HG03571 (cell line): ENCODE results near the gene GRM1.

ENCODE experiments used
- ATAC-seq: cut with Tn5 transposase; IDR thresholded peaks from one replicate; pipeline ENCODE4 v1.9.1; 2021; ENCODE audit not compliant: unreplicated experiment

The GRM1 gene

DNA sequence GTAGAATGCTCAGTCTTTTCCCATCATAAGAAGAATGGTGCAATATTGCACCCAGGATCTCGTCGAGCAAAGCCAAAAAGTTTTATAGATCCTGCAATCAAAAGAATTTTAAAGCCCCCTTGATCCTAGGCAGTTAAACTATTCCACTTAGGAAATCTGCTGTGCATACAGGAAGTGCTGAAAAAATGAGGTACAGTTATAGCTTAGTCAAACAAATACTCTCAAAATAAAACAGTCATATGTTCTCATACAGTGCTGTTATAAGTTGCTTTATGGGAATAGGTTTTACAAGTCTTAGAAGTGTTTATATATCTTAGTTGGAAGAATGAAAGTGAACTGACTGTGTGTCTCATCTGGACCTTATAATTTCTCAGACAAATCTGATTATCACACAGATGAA lies 282.2 kb downstream of the GRM1 start:
- ATAC-seq = no peak

DNA sequence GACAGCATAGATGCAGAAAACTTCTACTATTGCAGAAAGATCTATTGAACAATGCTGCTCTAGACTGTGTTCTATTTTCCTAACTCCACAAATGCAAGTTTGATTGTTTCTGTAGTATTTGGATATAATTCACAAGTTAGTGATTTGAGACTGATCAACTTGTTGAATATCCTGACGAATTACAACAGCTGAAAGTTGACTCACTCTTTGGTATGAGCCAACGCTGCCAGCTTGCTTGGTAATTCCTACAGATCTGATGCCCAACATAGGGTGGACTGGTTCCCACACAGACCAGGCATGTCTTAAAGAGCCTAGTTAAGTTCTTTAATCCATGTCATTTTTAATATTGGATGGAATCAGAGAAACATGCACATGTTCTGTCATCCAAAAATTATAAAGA lies 283.7 kb downstream of the GRM1 start:
- no peak for ATAC-seq

DNA sequence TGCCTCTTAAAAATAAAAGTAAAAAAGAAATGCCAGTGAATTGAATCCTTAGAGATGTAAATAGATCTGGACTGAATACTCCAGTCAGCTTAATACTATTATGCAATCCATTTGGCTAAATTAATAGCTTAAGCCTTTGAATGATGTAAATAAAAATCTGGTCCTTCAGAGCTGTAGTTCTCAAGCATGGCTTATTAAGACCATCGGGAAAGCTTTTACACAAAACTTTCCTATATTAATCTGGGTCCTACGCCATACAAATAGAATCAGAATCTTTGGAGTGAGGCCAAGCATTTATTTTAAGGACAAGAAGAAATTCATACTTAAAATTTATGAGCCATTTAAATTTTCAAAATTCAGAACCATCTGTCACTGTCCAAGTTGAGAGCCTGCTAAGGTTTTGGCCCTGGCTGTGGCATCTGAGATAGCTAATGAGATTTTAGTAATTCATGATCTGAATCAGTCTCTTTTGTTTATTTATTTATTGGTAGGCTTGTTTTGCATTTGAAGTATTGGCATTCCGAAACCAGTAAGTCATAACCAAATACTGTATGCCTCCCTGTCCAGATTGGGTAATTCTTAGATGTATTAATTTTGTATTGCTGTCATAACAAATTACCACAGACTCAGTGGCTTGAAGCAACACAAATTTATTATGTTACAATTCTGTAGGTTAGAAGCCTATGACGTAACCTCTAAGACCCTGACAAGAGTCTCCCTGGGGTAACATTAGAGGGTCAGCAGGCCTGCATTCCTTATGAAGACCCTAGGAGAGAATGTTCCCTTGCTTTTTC lies 286.7 kb downstream of the GRM1 start:
- no peak for ATAC-seq

DNA sequence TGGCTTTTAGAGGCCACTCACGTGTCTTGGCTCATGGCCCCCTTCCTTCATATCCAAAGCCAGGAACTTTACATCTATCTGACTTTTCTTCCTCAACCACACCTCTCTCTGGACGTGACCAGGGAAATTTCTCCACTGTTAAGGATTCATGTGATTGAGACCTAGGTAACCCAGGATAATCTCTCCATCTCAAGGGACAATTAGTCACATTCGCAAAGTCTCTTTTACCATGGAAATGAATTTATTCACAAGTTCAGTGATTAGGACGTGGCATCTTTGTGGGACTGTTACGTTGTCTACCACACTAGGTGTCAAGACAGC lies 287.3 kb downstream of the GRM1 start:
- no peak for ATAC-seq

DNA sequence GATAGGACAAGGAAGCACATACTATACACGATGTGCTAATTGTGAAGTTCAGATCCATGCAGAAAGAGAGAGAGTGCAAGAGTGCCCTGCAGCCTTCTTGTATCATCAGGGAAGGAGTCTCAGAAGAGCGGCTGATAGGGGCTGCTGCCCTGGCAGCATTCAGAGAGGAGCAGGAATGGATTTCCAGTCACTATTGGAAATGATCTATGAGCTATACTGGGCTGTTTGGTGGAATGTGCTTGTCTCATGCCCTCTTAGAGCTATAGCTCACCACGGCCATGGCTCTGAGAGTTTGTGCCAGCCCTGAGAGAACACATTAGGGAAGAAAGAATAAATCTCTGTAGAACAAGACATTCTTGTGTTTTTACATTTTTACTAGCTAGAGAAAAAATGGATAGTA lies 302.2 kb downstream of the GRM1 start:
- ATAC-seq = no peak

DNA sequence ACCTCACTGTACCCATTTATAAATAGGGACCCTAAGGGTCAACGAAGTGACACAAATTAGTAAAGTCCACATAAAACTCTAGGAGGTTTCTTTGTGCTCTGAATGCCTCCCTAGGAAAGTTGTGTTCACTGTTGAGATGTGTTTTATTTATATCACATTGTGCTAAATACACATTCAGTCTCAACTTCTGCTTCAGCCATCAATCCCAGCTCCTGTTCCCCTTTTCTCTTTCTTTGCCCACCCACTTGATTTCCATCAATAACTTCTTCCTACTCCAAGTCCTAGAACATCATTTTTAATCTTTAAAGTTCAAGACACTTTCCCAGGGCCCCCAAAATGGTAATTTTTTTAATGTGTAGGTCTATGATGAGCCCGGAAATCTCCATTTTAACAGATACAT lies 306.5 kb downstream of the GRM1 start:
- ATAC-seq = no peak

DNA sequence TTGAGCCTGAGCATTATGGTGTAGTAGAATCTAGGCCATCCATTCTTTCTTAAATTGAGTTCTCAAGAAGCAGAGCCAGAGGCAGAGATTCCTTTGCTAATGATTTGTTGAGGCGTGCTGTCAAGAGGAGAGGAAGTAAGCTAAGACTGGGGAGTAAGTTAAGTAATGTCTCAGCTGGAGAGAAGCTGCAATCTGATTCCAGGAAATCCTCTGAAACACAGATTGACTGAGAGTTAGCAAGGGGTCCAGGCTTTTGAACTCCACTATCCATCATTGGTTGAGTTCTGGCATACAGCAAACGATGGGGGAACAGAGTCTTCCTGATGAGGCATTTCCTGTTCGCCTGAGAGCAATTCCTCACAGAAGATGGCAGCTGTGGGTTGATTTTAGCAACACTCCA lies 307.3 kb downstream of the GRM1 start:
- no peak for ATAC-seq

DNA sequence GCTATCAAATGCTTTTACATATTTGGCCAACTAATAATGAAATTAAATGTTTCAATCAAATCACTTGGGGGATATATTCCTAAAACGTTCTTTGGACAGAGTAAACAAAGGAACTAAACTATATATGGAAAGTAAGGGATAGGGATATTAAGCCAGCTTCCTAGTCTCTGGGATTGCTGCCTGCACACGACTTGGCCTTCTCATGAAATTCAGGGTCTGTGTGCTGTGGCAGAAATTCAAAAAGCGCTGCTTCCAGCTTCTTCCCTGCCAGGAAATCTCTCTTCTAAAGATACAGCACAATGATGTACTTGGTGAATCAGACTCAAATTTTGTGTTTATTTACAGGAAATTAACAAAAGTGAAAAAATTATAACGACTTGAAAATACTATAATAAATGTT lies 308.5 kb downstream of the GRM1 start:
- ATAC-seq = no peak

DNA sequence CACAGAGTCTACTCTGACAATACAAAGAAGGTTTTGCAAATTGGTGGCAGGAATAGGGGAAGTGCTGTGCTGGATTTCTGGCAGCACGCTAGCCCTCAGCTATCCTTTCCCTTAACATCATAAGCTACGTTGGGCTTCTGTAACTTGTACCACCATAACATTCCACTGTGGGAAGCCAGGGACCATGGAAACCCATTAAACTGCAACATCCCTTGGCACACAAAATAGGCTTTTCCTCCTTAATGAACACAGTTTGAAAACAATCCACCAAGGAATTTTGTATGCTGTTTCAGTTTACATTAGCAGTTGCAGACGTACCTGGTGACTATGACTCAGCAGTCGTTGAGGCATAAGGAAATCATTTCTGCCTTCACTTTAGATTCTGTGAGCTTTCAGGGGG lies 310.9 kb downstream of the GRM1 start:
- ATAC-seq = no peak

DNA sequence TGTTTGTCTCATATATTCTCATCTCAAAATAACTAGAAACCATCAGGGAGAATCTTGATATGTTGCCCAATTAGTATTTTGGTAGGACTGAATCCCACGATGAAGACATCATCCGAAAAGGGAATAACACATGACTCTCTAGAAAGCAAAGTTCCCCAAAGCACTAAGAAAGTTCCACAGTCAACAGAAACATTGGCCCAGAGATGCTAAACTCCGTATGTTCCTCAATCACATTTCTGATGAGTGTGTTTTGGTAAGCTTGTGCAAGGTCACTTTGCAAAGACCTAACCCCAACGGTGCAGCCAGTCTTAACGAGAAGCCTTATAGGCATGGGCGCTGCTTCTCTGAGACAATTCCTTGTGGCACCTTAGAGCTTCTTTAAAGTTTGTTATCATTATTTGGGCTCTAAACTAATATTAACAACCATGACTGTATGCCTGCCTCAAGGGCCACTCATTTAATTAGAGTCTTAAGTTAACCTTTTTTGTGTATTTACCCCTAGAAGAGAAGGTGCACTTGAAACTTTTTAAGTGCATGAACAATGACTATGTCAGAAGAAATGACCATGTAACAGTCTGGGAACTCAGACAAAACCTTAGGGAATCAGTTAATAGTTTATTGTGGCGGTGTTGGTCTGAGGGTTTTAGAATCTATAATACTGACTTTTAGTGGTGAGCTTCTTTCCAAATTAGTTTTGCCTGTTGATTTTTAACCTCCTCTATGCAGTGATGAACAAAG lies 312.8 kb downstream of the GRM1 start:
- no peak for ATAC-seq

DNA sequence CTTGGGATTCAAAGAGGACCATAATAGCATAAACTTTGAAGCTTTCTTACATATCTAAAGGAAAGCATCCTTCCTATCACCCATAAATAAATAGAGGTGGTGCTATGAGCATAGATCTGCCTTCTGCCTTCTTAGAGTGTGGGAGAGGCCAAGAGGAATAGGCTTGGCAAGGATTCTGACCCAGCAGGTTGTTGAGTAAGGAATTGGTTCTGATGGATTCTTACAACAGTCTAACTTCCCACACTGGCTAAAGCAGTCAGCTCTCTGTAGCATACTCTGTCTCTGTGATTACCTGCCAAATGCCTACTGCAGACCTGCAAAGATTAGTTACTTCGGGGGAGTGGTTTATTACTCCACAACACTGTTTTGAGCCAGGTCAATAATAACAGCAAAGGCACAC lies 316.7 kb downstream of the GRM1 start:
- ATAC-seq = no peak

DNA sequence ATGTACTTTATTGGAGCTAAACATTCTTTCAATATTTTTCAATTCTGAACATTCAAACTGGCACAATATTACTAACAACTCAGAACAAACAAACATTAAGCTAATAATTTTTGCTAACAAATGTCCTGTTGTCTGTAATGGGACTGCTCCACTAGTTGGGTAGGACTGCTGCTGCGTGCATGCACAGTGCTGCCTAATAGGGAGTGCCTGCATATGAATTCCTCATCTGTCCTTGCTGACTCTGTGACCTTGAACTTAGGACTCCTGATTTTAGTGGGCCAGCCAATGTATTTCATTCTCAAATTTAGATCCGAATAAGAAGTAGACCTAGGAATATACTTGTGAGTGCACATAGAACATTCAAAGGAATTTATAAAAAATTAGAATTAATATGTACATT lies 318.2 kb downstream of the GRM1 start:
- ATAC-seq = no peak

DNA sequence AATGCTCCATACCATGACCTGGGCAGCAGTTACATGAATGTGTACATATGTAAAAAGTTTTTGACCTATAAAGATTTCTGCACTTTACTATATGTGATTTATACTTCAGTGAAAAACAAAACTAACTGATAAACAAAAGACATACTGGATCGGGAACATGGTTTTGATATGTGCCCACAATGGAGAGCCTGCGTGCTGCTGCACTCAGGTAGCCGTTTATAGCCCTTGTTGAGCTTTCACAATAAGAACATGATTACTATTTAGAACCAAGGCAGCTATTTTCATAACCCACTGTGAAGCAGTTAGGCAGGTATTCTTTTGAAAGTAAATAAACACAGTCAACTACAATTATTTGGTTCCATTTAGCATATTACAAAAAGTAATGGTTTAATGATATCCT lies 318.8 kb downstream of the GRM1 start:
- no peak for ATAC-seq

DNA sequence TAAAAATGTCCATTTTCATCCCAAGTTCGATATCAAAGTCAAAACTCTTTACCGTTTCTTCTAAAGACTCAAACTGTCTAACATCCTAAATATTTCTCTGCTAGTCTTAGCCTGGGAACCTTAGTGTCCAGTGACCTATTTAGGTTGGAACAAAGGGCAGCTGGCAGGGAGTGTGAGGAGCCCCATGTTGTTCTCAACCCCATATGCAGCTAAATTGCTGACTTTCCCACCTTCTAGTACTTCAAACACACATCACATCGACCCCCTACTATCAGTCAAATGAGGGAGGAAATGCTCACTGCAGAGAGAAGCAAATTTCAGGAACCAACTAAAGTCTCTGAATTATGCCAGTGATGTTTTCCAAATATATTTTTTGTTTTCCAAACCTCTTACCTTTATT lies 322.2 kb downstream of the GRM1 start:
- ATAC-seq = no peak

DNA sequence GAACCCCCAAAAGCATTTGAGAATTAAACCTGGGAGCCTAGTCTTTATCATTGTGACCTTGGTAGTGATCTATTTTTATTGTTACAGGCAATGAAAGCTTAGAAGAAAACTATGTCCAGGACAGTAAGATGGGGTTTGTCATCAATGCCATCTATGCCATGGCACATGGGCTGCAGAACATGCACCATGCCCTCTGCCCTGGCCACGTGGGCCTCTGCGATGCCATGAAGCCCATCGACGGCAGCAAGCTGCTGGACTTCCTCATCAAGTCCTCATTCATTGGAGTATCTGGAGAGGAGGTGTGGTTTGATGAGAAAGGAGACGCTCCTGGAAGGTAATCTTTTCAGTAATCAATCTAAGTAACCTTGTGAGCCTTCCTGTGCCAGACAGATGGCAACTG lies 323.3 kb downstream of the GRM1 start:
- ATAC-seq = no peak

DNA sequence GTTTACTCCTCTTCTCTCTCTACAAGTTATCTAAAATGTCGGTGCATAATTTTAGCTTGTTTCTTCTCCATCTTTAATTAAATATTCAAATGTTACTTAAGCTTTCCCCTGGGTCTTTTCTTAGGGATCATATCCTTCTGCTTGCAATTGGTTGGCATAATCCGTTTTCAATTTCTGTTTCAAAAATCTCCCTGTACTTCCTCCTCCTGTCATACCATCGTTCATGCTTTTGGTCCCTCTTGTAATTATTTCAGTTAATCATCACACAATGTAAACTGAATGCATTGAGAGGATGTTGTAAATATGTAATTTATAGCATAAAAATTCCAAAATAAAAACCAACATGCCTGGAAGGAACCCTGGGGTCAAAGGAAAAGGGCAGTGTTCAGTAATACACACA lies 325.6 kb downstream of the GRM1 start:
- ATAC-seq = no peak

DNA sequence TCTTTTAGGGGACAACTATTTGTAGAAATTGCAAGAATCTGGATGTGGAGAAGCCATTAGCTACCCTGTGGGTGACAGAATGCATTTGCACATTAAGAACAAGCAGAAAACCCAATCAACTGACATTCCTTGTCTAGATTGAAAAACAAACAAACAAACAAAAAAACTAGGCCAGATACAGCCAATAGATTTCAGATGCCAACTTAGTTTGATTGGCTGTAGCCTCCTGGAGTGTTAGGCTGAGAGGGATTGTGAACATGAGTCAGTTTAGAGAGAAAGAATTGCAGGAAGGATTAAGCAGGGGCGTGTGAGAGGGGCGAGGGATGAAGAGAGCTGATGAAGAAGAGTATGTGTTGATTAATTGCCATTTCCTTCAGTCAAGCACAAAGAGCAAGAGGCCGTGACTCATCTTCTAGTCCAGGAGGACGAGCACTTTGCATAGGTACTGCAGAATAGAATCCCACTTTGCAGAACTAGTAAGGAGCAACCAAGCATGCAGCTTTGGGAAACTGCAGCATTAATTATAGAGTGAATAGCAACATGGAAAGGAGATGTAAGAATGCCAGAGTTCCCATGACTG lies 326.7 kb downstream of the GRM1 start:
- ATAC-seq = no peak

DNA sequence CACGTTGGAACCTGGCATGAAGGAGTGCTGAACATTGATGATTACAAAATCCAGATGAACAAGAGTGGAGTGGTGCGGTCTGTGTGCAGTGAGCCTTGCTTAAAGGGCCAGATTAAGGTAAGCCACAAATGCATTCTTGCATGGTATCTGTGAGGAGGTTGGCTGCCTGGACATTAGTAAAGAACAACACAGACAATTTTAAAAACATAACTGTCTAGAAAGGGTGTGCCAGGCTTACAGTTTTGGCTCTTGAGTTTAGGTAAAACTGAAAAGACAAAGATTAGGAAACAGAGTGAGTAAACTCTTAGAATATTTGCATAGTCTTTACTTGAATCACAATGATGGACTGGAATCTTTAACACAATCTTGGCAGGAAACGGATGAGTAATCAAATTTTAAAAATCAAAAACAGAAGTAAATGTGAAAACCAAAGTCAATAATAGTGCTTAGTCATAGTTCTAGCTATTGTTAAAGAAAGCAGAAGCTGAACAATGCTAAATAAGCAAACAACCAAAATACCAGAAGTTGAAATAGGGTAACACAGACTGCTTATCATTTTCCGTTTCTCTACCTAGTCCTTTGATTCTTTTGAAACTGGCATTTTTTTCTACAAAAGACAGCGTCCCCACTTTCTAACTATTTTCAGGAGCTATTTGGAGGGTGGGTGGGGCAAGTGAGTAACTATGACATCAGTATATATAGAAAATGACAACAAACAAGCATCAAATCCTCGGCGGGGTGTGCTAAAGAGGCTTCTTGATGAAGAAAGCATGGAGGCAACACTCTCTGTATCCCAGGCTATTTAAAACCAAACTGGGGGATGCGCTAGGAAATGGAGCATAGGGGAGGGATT lies 328.9 kb downstream of the GRM1 start:
- ATAC-seq = peak; percentile 40

DNA sequence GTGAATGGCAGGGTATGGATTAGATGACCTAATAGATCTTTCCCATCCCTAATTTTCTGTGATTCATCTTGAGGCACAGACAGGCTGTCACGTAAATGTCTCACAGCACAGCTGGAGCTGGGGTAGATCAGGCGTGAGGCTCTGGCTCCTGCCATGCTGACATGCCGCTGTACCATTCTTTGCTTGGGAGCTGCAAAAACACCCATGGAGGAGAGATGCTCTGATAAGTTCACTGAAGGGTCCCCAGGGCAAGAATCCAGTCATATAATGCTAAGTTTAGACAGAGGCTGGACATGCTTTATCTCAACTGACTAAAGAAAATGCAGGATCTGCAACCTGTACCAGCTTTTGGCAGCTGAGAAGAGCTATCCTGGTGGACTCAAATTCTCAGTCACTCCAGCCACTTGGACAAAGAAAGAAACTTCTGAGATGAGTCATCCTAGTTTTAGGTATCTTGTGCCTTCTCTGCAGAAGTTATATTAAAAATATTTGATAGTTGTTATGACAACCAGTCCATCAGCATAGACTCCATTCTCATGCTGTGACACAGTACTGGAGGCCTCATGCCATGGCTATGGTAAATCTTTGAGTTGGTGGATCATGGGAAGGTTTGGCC lies 329.7 kb downstream of the GRM1 start:
- ATAC-seq = no peak

DNA sequence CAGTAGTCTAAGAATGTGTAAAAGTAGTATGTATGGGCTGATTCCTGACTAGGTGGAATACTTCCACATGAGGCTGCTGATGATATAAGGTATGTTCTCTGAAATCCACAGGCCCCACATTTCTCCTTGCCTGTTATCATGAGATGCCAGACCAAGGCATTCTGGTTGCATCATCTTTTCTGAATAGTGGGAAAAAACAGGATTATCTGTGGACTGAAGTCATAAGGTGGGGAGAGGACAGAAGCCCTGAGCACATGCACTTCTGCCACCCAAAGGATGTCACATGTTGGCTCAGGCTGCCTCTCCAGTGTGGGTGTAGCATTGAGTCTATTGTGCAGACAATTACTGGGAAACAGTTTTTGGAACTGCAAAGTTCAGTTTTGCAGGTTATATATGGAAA lies 330.3 kb downstream of the GRM1 start:
- no peak for ATAC-seq
